Right atrium auricular region (tissue), 2 donors: ENCODE measurements around the gene LRIG1. TPM values are rescaled to one million over a fixed set of nuclear protein-coding genes. Genes with fewer than 3 reads are reported as not detected.
A peak's percentile ranks its signal among the peaks of the same experiment; 100 is the strongest.

Experiments used
- DNase-seq: peaks from one replicate; pipeline ENCODE4 v3.0.0-alpha.2; 2019; ENCODE audit warnings: low spot score
- H3K27ac ChIP-seq, 2 donors: fragments of 200-600 bp; sonication (generic); 1 replicate in 1 of 2; 2 replicates in 1 of 2; pipeline ENCODE4 v1.5.1; 2016 to 2019
- H3K27me3 ChIP-seq, 2 donors: fragments of 200-600 bp; sonication (generic); one replicate each; pipeline versions ENCODE4 v1.5.1 to v1.6.0; 2017 to 2019
- H3K36me3 ChIP-seq: fragments of 200-600 bp; sonication (generic); one replicate; pipeline ENCODE4 v1.5.1; 2016
- H3K4me1 ChIP-seq, 2 donors: fragments of 200-600 bp; sonication (generic); one replicate each; pipeline versions ENCODE4 v1.5.1 to v1.6.0; 2017 to 2019
- H3K4me3 ChIP-seq, 2 donors: fragments of 200-600 bp; sonication (generic); 1 replicate in 1 of 2; 2 replicates in 1 of 2; pipeline ENCODE4 v1.5.1; 2017 to 2019; ENCODE audit warnings: mild to moderate bottlenecking in 1 of 2, moderate library complexity in 1 of 2
- H3K9me3 ChIP-seq, 2 donors: fragments of 200-600 bp; sonication (generic); one replicate each; pipeline ENCODE4 v1.5.1; 2019
- CTCF ChIP-seq, 2 donors: fragments of 200-600 bp; sonication (generic); IDR thresholded peaks; one replicate each; pipeline ENCODE4 v1.5.1; 2019; ENCODE audit warnings: antibody characterized with exemption in 2 of 2
- total RNA-seq, 2 donors: library from RNA; depleted of rRNA; stranded (reverse); fragments of >200 nt; gene quantifications; one replicate each; pipeline ENCODE4 v1.1.0, GENCODE V29; 2016

Gene LRIG1
- total RNA-seq, 2 donors from 2014 or later: 147 to 179 TPM

- H3K4me1 ChIP-seq: peaks cover 0 to 47% of the 10 kb centered on the region in 2 donors
- no peak for TF ChIP-seq CTCF (IDR thresholded peaks at IDR 0.05)
- no peaks in the 10 kb centered on the region for H3K9me3 ChIP-seq
- H3K27me3 ChIP-seq: no peaks in the 10 kb centered on the region
- H3K27ac ChIP-seq: peak overlapping the region; percentile 73 to 84
- DNase-seq: no peak
- H3K36me3 ChIP-seq: no peaks in the 10 kb centered on the region
- no peak overlapping the region for H3K4me3 ChIP-seq
Measured at GRCh38 chr3:66365080-66365479, 135.7 kb downstream of the LRIG1 start.

- no peak for DNase-seq
- TF ChIP-seq CTCF (IDR thresholded peaks at IDR 0.05): no peak
- H3K27me3 ChIP-seq: no peaks in the 10 kb centered on the region
- H3K36me3 ChIP-seq: no peaks in the 10 kb centered on the region
- no peak overlapping the region for H3K4me3 ChIP-seq
- peaks cover 0 to 41% of the 10 kb centered on the region in 2 donors for H3K4me1 ChIP-seq
- no peaks in the 10 kb centered on the region for H3K9me3 ChIP-seq
- H3K27ac ChIP-seq: peak overlapping the region; percentile 43 to 84
Measured at GRCh38 chr3:66363148-66363547, 137.7 kb downstream of the LRIG1 start.

GRCh38 chr3:66362541-66362941 is 138.3 kb downstream of the LRIG1 start:
- Histone ChIP-seq H3K4me3 (no peak overlapping the region), H3K27me3 (no peaks in the 10 kb centered on the region), H3K36me3 (no peaks in the 10 kb centered on the region), H3K27ac (peak overlapping the region; percentile 43 to 84), H3K4me1 (peaks cover 0 to 41% of the 10 kb centered on the region in 2 donors), H3K9me3 (no peaks in the 10 kb centered on the region)
- no peak for DNase-seq
- no peak for TF ChIP-seq CTCF (IDR thresholded peaks at IDR 0.05)

GRCh38 chr3:66361356-66361755 is 139.5 kb downstream of the LRIG1 start:
- peak overlapping the region in 1 of 2 donors; percentile 84 for H3K27ac ChIP-seq
- TF ChIP-seq CTCF (IDR thresholded peaks at IDR 0.05): no peak

GRCh38 chr3:66355997-66356396 is 144.8 kb downstream of the LRIG1 start:
- no peak for TF ChIP-seq CTCF (IDR thresholded peaks at IDR 0.05)
- no peak for DNase-seq

More at GRCh38 chr3:66361356-66361755, 139.5 kb downstream of the LRIG1 start:
- no peak overlapping the region for H3K4me3 ChIP-seq
- H3K36me3 ChIP-seq: no peaks in the 10 kb centered on the region
- H3K27me3 ChIP-seq: no peaks in the 10 kb centered on the region
- no peak for DNase-seq
- H3K9me3 ChIP-seq: no peaks in the 10 kb centered on the region
- H3K4me1 ChIP-seq: peaks cover 0 to 30% of the 10 kb centered on the region in 2 donors

GRCh38 chr3:66355394-66355793 is 145.4 kb downstream of the LRIG1 start:
- TF ChIP-seq CTCF (IDR thresholded peaks at IDR 0.05): no peak
- Histone ChIP-seq H3K9me3 (no peaks in the 10 kb centered on the region), H3K4me1 (peaks cover 0 to 12% of the 10 kb centered on the region in 2 donors), H3K27me3 (no peaks in the 10 kb centered on the region), H3K4me3 (no peak overlapping the region), H3K27ac (no peak overlapping the region), H3K36me3 (no peaks in the 10 kb centered on the region)
- DNase-seq: no peak

More at GRCh38 chr3:66355997-66356396, 144.8 kb downstream of the LRIG1 start:
- no peak overlapping the region for H3K4me3 ChIP-seq
- H3K27me3 ChIP-seq: no peaks in the 10 kb centered on the region
- H3K27ac ChIP-seq: no peak overlapping the region
- H3K36me3 ChIP-seq: no peaks in the 10 kb centered on the region
- peaks cover 0 to 12% of the 10 kb centered on the region in 2 donors for H3K4me1 ChIP-seq
- no peaks in the 10 kb centered on the region for H3K9me3 ChIP-seq
